NCI-H2029 (cell line): ENCODE data around the gene COPZ2.
A peak's percentile ranks its signal among the peaks of the same experiment; 100 is the strongest.
"Not testable (repeated sequence)": the region's sequence is repeated elsewhere in the genome, so short reads cannot be mapped to it uniquely, and the experiment has no call there.

Experiments used
- DNase-seq: peaks from one replicate; lab custom pipeline; 2025; lab: John Stamatoyannopoulos, UW

Gene COPZ2

GRCh38 chr17:48028736-48029135 is 8.9 kb downstream of the COPZ2 start:
- no peak for DNase-seq

- no peak for DNase-seq
Observed at GRCh38 chr17:48027322-48027981, 10.1 kb downstream of the COPZ2 start.

- DNase-seq, result peak; percentile 81
Observed at GRCh38 chr17:48026502-48027321, 10.9 kb downstream of the COPZ2 start.

GRCh38 chr17:48025904-48026501 is 11.6 kb downstream of the COPZ2 start:
- DNase-seq, result no peak

GRCh38 chr17:48025040-48025903 is 12.3 kb downstream of the COPZ2 start:
- DNase-seq, result peak; percentile 92

- DNase-seq, result peak; percentile 47
Observed at GRCh38 chr17:48024149-48025039, 13.2 kb downstream of the COPZ2 start.

- DNase-seq, result peak; percentile 56
Observed at GRCh38 chr17:48023400-48024148, 14.0 kb downstream of the COPZ2 start.

GRCh38 chr17:48022901-48023300 is 14.7 kb downstream of the COPZ2 start:
- DNase-seq, result no peak

GRCh38 chr17:48021934-48022333 is 15.7 kb downstream of the COPZ2 start:
- no peak for DNase-seq

GRCh38 chr17:48017817-48018158 is 19.8 kb downstream of the COPZ2 start:
- not testable (repeated sequence) for DNase-seq

- DNase-seq, result no peak
Observed at GRCh38 chr17:48016112-48016511, 21.5 kb downstream of the COPZ2 start.

GRCh38 chr17:48014595-48015111 is 22.9 kb downstream of the COPZ2 start:
- DNase-seq, result no peak

GRCh38 chr17:48013876-48014594 is 23.6 kb downstream of the COPZ2 start:
- no peak for DNase-seq

- no peak for DNase-seq
Observed at GRCh38 chr17:48012654-48013053, 24.9 kb downstream of the COPZ2 start.

GRCh38 chr17:48012151-48012520 is 25.5 kb downstream of the COPZ2 start:
- peak; percentile 55 for DNase-seq

GRCh38 chr17:48011405-48012150 is 26.0 kb downstream of the COPZ2 start:
- no peak for DNase-seq

- DNase-seq, result no peak
Observed at GRCh38 chr17:48010193-48010592, 27.4 kb downstream of the COPZ2 start.

- no peak for DNase-seq
Observed at GRCh38 chr17:48006936-48007709, 30.5 kb downstream of the COPZ2 start.
